Measurements from ENCODE around the gene CPEB2. TPM values are rescaled to one million over a fixed set of nuclear protein-coding genes. Genes with fewer than 3 reads are reported as not detected.

Gene CPEB2
- total and polyA plus RNA-seq, 9 of the 15 experiments (the other 6 are each of a cell fraction or from before 2014, with no cell fraction given), result 0.39 to 3.0 (median 1.4) TPM

DNA sequence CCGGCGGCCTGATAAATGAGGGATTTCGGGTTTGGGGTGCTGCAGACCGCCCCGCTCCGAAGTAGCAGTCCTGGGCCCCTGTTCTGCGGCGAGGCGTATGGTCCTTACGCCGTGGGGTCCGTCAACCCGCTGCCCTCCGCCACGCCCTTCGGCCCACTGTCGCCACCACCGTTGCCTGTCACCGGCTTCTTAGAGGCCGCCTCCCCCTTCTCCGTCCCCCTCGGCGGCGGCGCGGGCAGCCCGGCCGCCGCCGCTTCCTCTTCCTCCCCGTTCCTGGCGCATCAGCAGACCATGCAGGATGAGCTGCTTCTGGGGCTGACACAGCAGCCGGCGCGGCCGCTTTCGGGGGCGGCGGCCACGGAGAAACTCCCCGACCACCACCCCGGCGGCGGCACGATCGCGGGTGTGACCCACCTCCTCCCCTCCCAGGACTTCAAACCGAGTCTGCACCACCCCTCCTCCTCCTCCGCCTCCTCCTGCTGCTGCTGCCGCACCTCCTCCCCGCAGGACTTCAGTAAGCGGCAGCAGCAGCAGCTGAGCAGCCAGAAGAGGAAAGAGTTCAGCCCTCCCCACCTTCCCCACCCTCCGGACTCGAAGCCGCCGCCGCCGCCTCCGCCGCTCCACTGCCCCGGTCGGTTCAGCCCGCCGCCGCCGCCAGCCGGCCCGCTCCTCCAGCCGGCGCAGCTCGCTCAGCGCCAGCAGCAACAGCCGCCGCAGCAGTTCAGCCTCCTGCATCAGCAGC lies 549 bp downstream of the CPEB2 start (continued):
- TF ChIP-seq PHF21A (IDR thresholded peaks at IDR 0.05; ENCODE audit: borderline replicate concordance, low read depth), result no peak
- TF ChIP-seq SNAPC5 (CRISPR knock-in tag; IDR thresholded peaks at IDR 0.05), result no peak
- TF ChIP-seq, protein P1, sequence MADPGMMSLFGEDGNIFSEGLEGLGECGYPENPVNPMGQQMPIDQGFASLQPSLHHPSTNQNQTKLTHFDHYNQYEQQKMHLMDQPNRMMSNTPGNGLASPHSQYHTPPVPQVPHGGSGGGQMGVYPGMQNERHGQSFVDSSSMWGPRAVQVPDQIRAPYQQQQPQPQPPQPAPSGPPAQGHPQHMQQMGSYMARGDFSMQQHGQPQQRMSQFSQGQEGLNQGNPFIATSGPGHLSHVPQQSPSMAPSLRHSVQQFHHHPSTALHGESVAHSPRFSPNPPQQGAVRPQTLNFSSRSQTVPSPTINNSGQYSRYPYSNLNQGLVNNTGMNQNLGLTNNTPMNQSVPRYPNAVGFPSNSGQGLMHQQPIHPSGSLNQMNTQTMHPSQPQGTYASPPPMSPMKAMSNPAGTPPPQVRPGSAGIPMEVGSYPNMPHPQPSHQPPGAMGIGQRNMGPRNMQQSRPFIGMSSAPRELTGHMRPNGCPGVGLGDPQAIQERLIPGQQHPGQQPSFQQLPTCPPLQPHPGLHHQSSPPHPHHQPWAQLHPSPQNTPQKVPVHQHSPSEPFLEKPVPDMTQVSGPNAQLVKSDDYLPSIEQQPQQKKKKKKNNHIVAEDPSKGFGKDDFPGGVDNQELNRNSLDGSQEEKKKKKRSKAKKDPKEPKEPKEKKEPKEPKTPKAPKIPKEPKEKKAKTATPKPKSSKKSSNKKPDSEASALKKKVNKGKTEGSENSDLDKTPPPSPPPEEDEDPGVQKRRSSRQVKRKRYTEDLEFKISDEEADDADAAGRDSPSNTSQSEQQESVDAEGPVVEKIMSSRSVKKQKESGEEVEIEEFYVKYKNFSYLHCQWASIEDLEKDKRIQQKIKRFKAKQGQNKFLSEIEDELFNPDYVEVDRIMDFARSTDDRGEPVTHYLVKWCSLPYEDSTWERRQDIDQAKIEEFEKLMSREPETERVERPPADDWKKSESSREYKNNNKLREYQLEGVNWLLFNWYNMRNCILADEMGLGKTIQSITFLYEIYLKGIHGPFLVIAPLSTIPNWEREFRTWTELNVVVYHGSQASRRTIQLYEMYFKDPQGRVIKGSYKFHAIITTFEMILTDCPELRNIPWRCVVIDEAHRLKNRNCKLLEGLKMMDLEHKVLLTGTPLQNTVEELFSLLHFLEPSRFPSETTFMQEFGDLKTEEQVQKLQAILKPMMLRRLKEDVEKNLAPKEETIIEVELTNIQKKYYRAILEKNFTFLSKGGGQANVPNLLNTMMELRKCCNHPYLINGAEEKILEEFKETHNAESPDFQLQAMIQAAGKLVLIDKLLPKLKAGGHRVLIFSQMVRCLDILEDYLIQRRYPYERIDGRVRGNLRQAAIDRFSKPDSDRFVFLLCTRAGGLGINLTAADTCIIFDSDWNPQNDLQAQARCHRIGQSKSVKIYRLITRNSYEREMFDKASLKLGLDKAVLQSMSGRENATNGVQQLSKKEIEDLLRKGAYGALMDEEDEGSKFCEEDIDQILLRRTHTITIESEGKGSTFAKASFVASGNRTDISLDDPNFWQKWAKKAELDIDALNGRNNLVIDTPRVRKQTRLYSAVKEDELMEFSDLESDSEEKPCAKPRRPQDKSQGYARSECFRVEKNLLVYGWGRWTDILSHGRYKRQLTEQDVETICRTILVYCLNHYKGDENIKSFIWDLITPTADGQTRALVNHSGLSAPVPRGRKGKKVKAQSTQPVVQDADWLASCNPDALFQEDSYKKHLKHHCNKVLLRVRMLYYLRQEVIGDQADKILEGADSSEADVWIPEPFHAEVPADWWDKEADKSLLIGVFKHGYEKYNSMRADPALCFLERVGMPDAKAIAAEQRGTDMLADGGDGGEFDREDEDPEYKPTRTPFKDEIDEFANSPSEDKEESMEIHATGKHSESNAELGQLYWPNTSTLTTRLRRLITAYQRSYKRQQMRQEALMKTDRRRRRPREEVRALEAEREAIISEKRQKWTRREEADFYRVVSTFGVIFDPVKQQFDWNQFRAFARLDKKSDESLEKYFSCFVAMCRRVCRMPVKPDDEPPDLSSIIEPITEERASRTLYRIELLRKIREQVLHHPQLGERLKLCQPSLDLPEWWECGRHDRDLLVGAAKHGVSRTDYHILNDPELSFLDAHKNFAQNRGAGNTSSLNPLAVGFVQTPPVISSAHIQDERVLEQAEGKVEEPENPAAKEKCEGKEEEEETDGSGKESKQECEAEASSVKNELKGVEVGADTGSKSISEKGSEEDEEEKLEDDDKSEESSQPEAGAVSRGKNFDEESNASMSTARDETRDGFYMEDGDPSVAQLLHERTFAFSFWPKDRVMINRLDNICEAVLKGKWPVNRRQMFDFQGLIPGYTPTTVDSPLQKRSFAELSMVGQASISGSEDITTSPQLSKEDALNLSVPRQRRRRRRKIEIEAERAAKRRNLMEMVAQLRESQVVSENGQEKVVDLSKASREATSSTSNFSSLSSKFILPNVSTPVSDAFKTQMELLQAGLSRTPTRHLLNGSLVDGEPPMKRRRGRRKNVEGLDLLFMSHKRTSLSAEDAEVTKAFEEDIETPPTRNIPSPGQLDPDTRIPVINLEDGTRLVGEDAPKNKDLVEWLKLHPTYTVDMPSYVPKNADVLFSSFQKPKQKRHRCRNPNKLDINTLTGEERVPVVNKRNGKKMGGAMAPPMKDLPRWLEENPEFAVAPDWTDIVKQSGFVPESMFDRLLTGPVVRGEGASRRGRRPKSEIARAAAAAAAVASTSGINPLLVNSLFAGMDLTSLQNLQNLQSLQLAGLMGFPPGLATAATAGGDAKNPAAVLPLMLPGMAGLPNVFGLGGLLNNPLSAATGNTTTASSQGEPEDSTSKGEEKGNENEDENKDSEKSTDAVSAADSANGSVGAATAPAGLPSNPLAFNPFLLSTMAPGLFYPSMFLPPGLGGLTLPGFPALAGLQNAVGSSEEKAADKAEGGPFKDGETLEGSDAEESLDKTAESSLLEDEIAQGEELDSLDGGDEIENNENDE (IDR thresholded peaks at IDR 0.05; ENCODE audit: low read depth, low read length), result no peak
- TF ChIP-seq ERF (CRISPR knock-in tag; IDR thresholded peaks at IDR 0.05), result no peak
- no peak; the same call in 1 of the 2 replicates for TF ChIP-seq NBN (IDR thresholded peaks at IDR 0.05; ENCODE audit: low read depth)
- TF ChIP-seq HDAC2 (IDR thresholded peaks at IDR 0.05), result no peak
- TF ChIP-seq, protein P2, sequence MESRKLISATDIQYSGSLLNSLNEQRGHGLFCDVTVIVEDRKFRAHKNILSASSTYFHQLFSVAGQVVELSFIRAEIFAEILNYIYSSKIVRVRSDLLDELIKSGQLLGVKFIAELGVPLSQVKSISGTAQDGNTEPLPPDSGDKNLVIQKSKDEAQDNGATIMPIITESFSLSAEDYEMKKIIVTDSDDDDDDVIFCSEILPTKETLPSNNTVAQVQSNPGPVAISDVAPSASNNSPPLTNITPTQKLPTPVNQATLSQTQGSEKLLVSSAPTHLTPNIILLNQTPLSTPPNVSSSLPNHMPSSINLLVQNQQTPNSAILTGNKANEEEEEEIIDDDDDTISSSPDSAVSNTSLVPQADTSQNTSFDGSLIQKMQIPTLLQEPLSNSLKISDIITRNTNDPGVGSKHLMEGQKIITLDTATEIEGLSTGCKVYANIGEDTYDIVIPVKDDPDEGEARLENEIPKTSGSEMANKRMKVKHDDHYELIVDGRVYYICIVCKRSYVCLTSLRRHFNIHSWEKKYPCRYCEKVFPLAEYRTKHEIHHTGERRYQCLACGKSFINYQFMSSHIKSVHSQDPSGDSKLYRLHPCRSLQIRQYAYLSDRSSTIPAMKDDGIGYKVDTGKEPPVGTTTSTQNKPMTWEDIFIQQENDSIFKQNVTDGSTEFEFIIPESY (CRISPR knock-in tag; IDR thresholded peaks at IDR 0.05), result no peak
- TF ChIP-seq DACH1 (IDR thresholded peaks at IDR 0.05; ENCODE audit: partially characterized antibody), result no peak
- TF ChIP-seq ZNF79 (CRISPR knock-in tag; IDR thresholded peaks at IDR 0.05; ENCODE audit: low read depth), result no peak
- TF ChIP-seq THRAP3 (IDR thresholded peaks at IDR 0.05; ENCODE audit: borderline replicate concordance), result no peak
- TF ChIP-seq CAMTA2 (CRISPR knock-in tag; conservative IDR thresholded peaks at IDR 0.05), result no peak
- TF ChIP-seq ZNF217 (CRISPR knock-in tag; IDR thresholded peaks at IDR 0.05), result no peak
- peak; percentile 20 for TF ChIP-seq HNRNPLL (IDR thresholded peaks at IDR 0.05; ENCODE audit: low read depth, low read length, poor library complexity, severe bottlenecking)
- no peak for TF ChIP-seq CCNT2 (IDR thresholded peaks at IDR 0.05; ENCODE audit: borderline replicate concordance, extremely low read depth, insufficient read length, low read depth, low read length)
- no peak for TF ChIP-seq FOXA1 (IDR thresholded peaks at IDR 0.05; ENCODE audit: borderline replicate concordance)
